Right lobe of liver (tissue), 6 donors: ENCODE results near the gene PPARGC1A. TPM values are rescaled to one million over a fixed set of nuclear protein-coding genes. Genes with fewer than 3 reads are reported as not detected.

Source experiments
- ATAC-seq, 4 donors: fragments of 200-7000 bp; cut with Tn5 transposase; one replicate each; pipeline ENCODE4 v1.9.1; 2020; ENCODE audit warnings: mild to moderate bottlenecking in 4 of 4, moderate library complexity in 4 of 4
- DNase-seq, 3 donors: peaks; one replicate each; pipeline ENCODE4 v3.0.0-alpha.2; 2020
- H3K27ac ChIP-seq, 3 donors: fragments of 200-600 bp; one replicate each; pipeline ENCODE4 v1.8.0; 2022
- H3K27me3 ChIP-seq, 2 donors: fragments of 200-600 bp; one replicate each; pipeline ENCODE4 v1.8.0; 2022
- H3K36me3 ChIP-seq, 4 donors: fragments of 200-600 bp; sonication (generic) in 1 of 4; one replicate each; pipeline versions ENCODE4 v1.5.1 to v1.8.0; 2017 to 2022; ENCODE audit warnings: control low read depth in 1 of 4
- H3K4me1 ChIP-seq, 4 donors: fragments of 200-600 bp; sonication (generic) in 1 of 4; one replicate each; pipeline versions ENCODE4 v1.5.1 to v1.8.0; 2017 to 2022; ENCODE audit warnings: control low read depth in 1 of 4
- H3K4me3 ChIP-seq, 3 donors: fragments of 200-600 bp; one replicate each; pipeline ENCODE4 v1.8.0; 2022
- H3K9me3 ChIP-seq, 4 donors: fragments of 200-600 bp; sonication (generic) in 1 of 4; one replicate each; pipeline versions ENCODE4 v1.5.1 to v1.8.0; 2017 to 2022; ENCODE audit warnings: control low read depth in 1 of 4
- CTCF ChIP-seq, 4 donors: fragments of 200-600 bp in 3 of 4; fragments of 450-650 bp in 1 of 4; IDR thresholded peaks; one replicate each; pipeline versions ENCODE4 v1.5.1 to v1.8.0; 2016 to 2022; ENCODE audit warnings: antibody characterized with exemption in 4 of 4, mild to moderate bottlenecking in 2 of 4
- POLR2A ChIP-seq: fragments of 450-650 bp; IDR thresholded peaks from one replicate; pipeline ENCODE4 v1.6.1; 2017; ENCODE audit warnings: antibody characterized with exemption, mild to moderate bottlenecking
- WGBS: methylation state at CpG from one replicate; pipeline ENCODE4 v1.1.6; 2018; ENCODE audit warnings: low coverage, low lambda C conversion rate; ENCODE audit not compliant: insufficient coverage; ENCODE audit errors: missing lambda C conversion rate; 5-methylcytosine and 5-hydroxymethylcytosine counted together
- intact Hi-C, 2 donors: fragments of 100-400 bp; cut with DNase I; formaldehyde crosslinking; loops; one replicate each; pipeline versions ENCODE4 v1.11.2 to v1.14.1; 2022
- total RNA-seq, 6 experiments: library from RNA; depleted of rRNA in 2 of 6; stranded (reverse); fragments of >200 nt in 2 of 6; fragmentation: NEBNext Ultra II Directional in 3 of 6; extraction: Animal tissue kit (Norgen Biotek cat#: 25700) in 3 of 6; gene quantifications; one replicate each; pipeline versions ENCODE4 v1.1.0 to v1.2.4, GENCODE V29; 2016 to 2023
- donor health status: DM: no; HTN: yes; CAD: no.
- donor health status: DM: no; HTN: no; CAD: no.
- donor health status: DM: no; HTN: no; CAD: no.
- donor health status: DM: no; HTN: yes; CAD: no.
- donor health status: DM: no; HTN: yes; CAD: no.

PPARGC1A gene
- total RNA-seq, 6 experiments from 2014 or later = 13.8 to 61.0 (median 37.6) TPM

GRCh38 chr4:23920716-23921446 is 31.0 kb upstream of the PPARGC1A start:
- no peaks in the 10 kb centered on the region for H3K36me3 ChIP-seq
- no peaks in the 10 kb centered on the region for H3K9me3 ChIP-seq
- 74% methylated on average over 10 of the region's 13 CpGs for WGBS
- DNase-seq = no peak
- peak; percentile 10 to 61 (median 54) for ATAC-seq
- no peaks in the 10 kb centered on the region for H3K27me3 ChIP-seq
- intact Hi-C loops = no loop called here
- peak overlapping the region in 1 of 3 donors; percentile 70 for H3K27ac ChIP-seq
- peaks cover 0 to 29% (median 12%) of the 10 kb centered on the region in 4 donors for H3K4me1 ChIP-seq
- no peak for TF ChIP-seq POLR2A
- TF ChIP-seq CTCF (IDR thresholded peaks at IDR 0.05) = no peak
- no peak overlapping the region for H3K4me3 ChIP-seq

- no peaks in the 10 kb centered on the region for H3K9me3 ChIP-seq
- DNase-seq = no peak
- H3K36me3 ChIP-seq = no peaks in the 10 kb centered on the region
- no peaks in the 10 kb centered on the region for H3K27me3 ChIP-seq
- intact Hi-C loops = no loop called here
- no peak for ATAC-seq
- TF ChIP-seq CTCF (IDR thresholded peaks at IDR 0.05) (no peak), POLR2A (no peak)
- no peak overlapping the region for H3K27ac ChIP-seq
- H3K4me3 ChIP-seq = no peak overlapping the region
- H3K4me1 ChIP-seq = peaks cover 0 to 29% (median 12%) of the 10 kb centered on the region in 4 donors
Observed at GRCh38 chr4:23920296-23920695, 30.4 kb upstream of the PPARGC1A start.

GRCh38 chr4:23916282-23916681 is 26.4 kb upstream of the PPARGC1A start:
- H3K9me3 ChIP-seq = no peaks in the 10 kb centered on the region
- no peak overlapping the region for H3K27ac ChIP-seq
- DNase-seq = no peak
- intact Hi-C loops = no loop called here
- H3K4me3 ChIP-seq = no peak overlapping the region
- no peaks in the 10 kb centered on the region for H3K36me3 ChIP-seq
- no peak for ATAC-seq
- peaks cover 0 to 6% (median under 1%) of the 10 kb centered on the region in 4 donors for H3K4me1 ChIP-seq
- WGBS = 82% methylated on average over 2 of the region's 2 CpGs
- H3K27me3 ChIP-seq = no peaks in the 10 kb centered on the region
- TF ChIP-seq CTCF (IDR thresholded peaks at IDR 0.05) (no peak), POLR2A (no peak)

- Histone ChIP-seq H3K4me3 (no peak overlapping the region), H3K36me3 (no peaks in the 10 kb centered on the region), H3K4me1 (no peaks in the 10 kb centered on the region), H3K9me3 (no peaks in the 10 kb centered on the region), H3K27ac (no peak overlapping the region), H3K27me3 (no peaks in the 10 kb centered on the region)
- no peak for ATAC-seq
- no peak for DNase-seq
- intact Hi-C loops = no loop called here
- TF ChIP-seq CTCF (IDR thresholded peaks at IDR 0.05) (no peak), POLR2A (no peak)
- WGBS = 81% methylated on average over 2 of the region's 2 CpGs
Observed at GRCh38 chr4:23915459-23916132, 25.7 kb upstream of the PPARGC1A start.
